ENCODE data around the gene MYOF.

Gene MYOF

GRCh38 chr10:93435621-93436397 is 46.3 kb downstream of the MYOF start:
- Histone ChIP-seq H2BK5ac (ENCODE audit: low read depth, low read length, poor library complexity) (peak overlapping the region; percentile 82), H3K14ac (ENCODE audit: low read length) (peak overlapping the region; percentile 81), H3K27me3 (ENCODE audit: insufficient read depth, low read length) (no peaks in the 10 kb centered on the region), H2AK5ac (ENCODE audit: low read length) (no peak overlapping the region), H3K36me3 (ENCODE audit: control insufficient read depth in 1 of 2, insufficient read depth in 2 of 2, low read length in 2 of 2) (peaks cover 3 to 5% of the 10 kb centered on the region in 2 experiments), H3K27ac (ENCODE audit: low read depth, low read length) (peak overlapping the region; percentile 67), H2AFZ (ENCODE audit: insufficient read depth, low read length, poor library complexity) (no peak overlapping the region), H2BK120ac (ENCODE audit: insufficient read depth, low read length, poor library complexity) (peak overlapping the region; percentile 64), H4K91ac (ENCODE audit: low read depth, low read length) (peak overlapping the region; percentile 93), H4K8ac (ENCODE audit: low read depth, low read length) (peak overlapping the region; percentile 68), H4K12ac (ENCODE audit: low read depth, low read length) (no peak overlapping the region), H3K23ac (ENCODE audit: low read length) (no peak overlapping the region), H3K4me2 (ENCODE audit: low read length) (no peak overlapping the region), H3K18ac (ENCODE audit: low read length) (peak overlapping the region; percentile 92), H3K4me1 (ENCODE audit: control insufficient read depth in 1 of 2, insufficient read depth in 2 of 2, low read length in 2 of 2) (peaks cover 20 to 26% of the 10 kb centered on the region in 2 experiments), H3K4me3 (ENCODE audit: low read depth, low read length) (no peak overlapping the region), H3K9me3 (ENCODE audit: insufficient read depth, low read depth, low read length) (no peaks in the 10 kb centered on the region), H3K9ac (ENCODE audit: low read length) (no peak overlapping the region), H2BK12ac (ENCODE audit: low read length) (peak overlapping the region; percentile 90), H3K79me2 (ENCODE audit: control insufficient read depth, insufficient read depth, low read length, poor library complexity) (peaks cover 8% of the 10 kb centered on the region), H3K4ac (ENCODE audit: low read depth, low read length) (peak overlapping the region; percentile 24), H3K79me1 (ENCODE audit: low read length) (peaks cover 24% of the 10 kb centered on the region)
- DNase-seq, result peak in 1 of 2 donors; percentile 37
- no CpG with 5 or more reads among the region's 5 CpGs for WGBS (ENCODE audit: extremely low coverage, insufficient coverage, insufficient read length)

GRCh38 chr10:93434991-93435491 is 47.1 kb downstream of the MYOF start:
- peak in 1 of 2 donors; percentile 79 for DNase-seq
- Histone ChIP-seq H3K23ac (ENCODE audit: low read length) (no peak overlapping the region), H4K12ac (ENCODE audit: low read depth, low read length) (no peak overlapping the region), H3K4me1 (ENCODE audit: control insufficient read depth in 1 of 2, insufficient read depth in 2 of 2, low read length in 2 of 2) (peaks cover 20 to 25% of the 10 kb centered on the region in 2 experiments), H4K91ac (ENCODE audit: low read depth, low read length) (peak overlapping the region; percentile 13), H2AFZ (ENCODE audit: insufficient read depth, low read length, poor library complexity) (no peak overlapping the region), H3K4ac (ENCODE audit: low read depth, low read length) (no peak overlapping the region), H3K36me3 (ENCODE audit: control insufficient read depth in 1 of 2, insufficient read depth in 2 of 2, low read length in 2 of 2) (peaks cover 4 to 7% of the 10 kb centered on the region in 2 experiments), H3K18ac (ENCODE audit: low read length) (no peak overlapping the region), H2AK5ac (ENCODE audit: low read length) (no peak overlapping the region), H3K14ac (ENCODE audit: low read length) (no peak overlapping the region), H4K8ac (ENCODE audit: low read depth, low read length) (no peak overlapping the region), H3K9ac (ENCODE audit: low read length) (no peak overlapping the region), H2BK120ac (ENCODE audit: insufficient read depth, low read length, poor library complexity) (peak overlapping the region; percentile 1), H3K27me3 (ENCODE audit: insufficient read depth, low read length) (no peaks in the 10 kb centered on the region), H3K79me2 (ENCODE audit: control insufficient read depth, insufficient read depth, low read length, poor library complexity) (peaks cover 8% of the 10 kb centered on the region), H3K27ac (ENCODE audit: low read depth, low read length) (no peak overlapping the region), H3K79me1 (ENCODE audit: low read length) (peaks cover 24% of the 10 kb centered on the region), H2BK12ac (ENCODE audit: low read length) (peak overlapping the region; percentile 37), H3K4me3 (ENCODE audit: low read depth, low read length) (no peak overlapping the region), H3K4me2 (ENCODE audit: low read length) (no peak overlapping the region), H3K9me3 (ENCODE audit: insufficient read depth, low read depth, low read length) (no peaks in the 10 kb centered on the region), H2BK5ac (ENCODE audit: low read depth, low read length, poor library complexity) (no peak overlapping the region)
- WGBS (ENCODE audit: extremely low coverage, insufficient coverage, insufficient read length), result no CpG with 5 or more reads among the region's 6 CpGs

GRCh38 chr10:93431361-93431760 is 50.8 kb downstream of the MYOF start:
- Histone ChIP-seq H4K8ac (ENCODE audit: low read depth, low read length) (no peak overlapping the region), H2BK12ac (ENCODE audit: low read length) (no peak overlapping the region), H3K4me2 (ENCODE audit: low read length) (no peak overlapping the region), H3K14ac (ENCODE audit: low read length) (no peak overlapping the region), H3K9me3 (ENCODE audit: insufficient read depth, low read depth, low read length) (no peaks in the 10 kb centered on the region), H2BK120ac (ENCODE audit: insufficient read depth, low read length, poor library complexity) (no peak overlapping the region), H3K36me3 (ENCODE audit: control insufficient read depth in 1 of 2, insufficient read depth in 2 of 2, low read length in 2 of 2) (peaks cover 8 to 11% of the 10 kb centered on the region in 2 experiments), H3K79me2 (ENCODE audit: control insufficient read depth, insufficient read depth, low read length, poor library complexity) (no peaks in the 10 kb centered on the region), H2BK5ac (ENCODE audit: low read depth, low read length, poor library complexity) (no peak overlapping the region), H3K27ac (ENCODE audit: low read depth, low read length) (no peak overlapping the region), H3K4me3 (ENCODE audit: low read depth, low read length) (no peak overlapping the region), H2AK5ac (ENCODE audit: low read length) (no peak overlapping the region), H3K79me1 (ENCODE audit: low read length) (peaks cover 3% of the 10 kb centered on the region), H3K18ac (ENCODE audit: low read length) (no peak overlapping the region), H3K9ac (ENCODE audit: low read length) (no peak overlapping the region), H3K27me3 (ENCODE audit: insufficient read depth, low read length) (no peaks in the 10 kb centered on the region), H3K23ac (ENCODE audit: low read length) (no peak overlapping the region), H3K4ac (ENCODE audit: low read depth, low read length) (no peak overlapping the region), H4K91ac (ENCODE audit: low read depth, low read length) (no peak overlapping the region), H3K4me1 (ENCODE audit: control insufficient read depth in 1 of 2, insufficient read depth in 2 of 2, low read length in 2 of 2) (peaks cover 2 to 5% of the 10 kb centered on the region in 2 experiments), H2AFZ (ENCODE audit: insufficient read depth, low read length, poor library complexity) (no peak overlapping the region), H4K12ac (ENCODE audit: low read depth, low read length) (no peak overlapping the region)
- no CpG with 5 or more reads among the region's 4 CpGs for WGBS (ENCODE audit: extremely low coverage, insufficient coverage, insufficient read length)
- DNase-seq, result no peak

- Histone ChIP-seq H2BK5ac (ENCODE audit: low read depth, low read length, poor library complexity) (peak overlapping the region; percentile 4), H4K12ac (ENCODE audit: low read depth, low read length) (no peak overlapping the region), H4K91ac (ENCODE audit: low read depth, low read length) (no peak overlapping the region), H3K4ac (ENCODE audit: low read depth, low read length) (no peak overlapping the region), H3K27ac (ENCODE audit: low read depth, low read length) (no peak overlapping the region), H4K8ac (ENCODE audit: low read depth, low read length) (no peak overlapping the region), H3K23ac (ENCODE audit: low read length) (no peak overlapping the region), H2AK5ac (ENCODE audit: low read length) (no peak overlapping the region), H3K14ac (ENCODE audit: low read length) (no peak overlapping the region), H3K4me2 (ENCODE audit: low read length) (no peak overlapping the region), H3K79me2 (ENCODE audit: control insufficient read depth, insufficient read depth, low read length, poor library complexity) (no peaks in the 10 kb centered on the region), H2BK120ac (ENCODE audit: insufficient read depth, low read length, poor library complexity) (no peak overlapping the region), H2AFZ (ENCODE audit: insufficient read depth, low read length, poor library complexity) (no peak overlapping the region), H3K9ac (ENCODE audit: low read length) (no peak overlapping the region), H3K27me3 (ENCODE audit: insufficient read depth, low read length) (no peaks in the 10 kb centered on the region), H3K18ac (ENCODE audit: low read length) (peak overlapping the region; percentile 5), H3K9me3 (ENCODE audit: insufficient read depth, low read depth, low read length) (no peaks in the 10 kb centered on the region), H3K4me3 (ENCODE audit: low read depth, low read length) (no peak overlapping the region), H3K4me1 (ENCODE audit: control insufficient read depth in 1 of 2, insufficient read depth in 2 of 2, low read length in 2 of 2) (peaks cover 3 to 11% of the 10 kb centered on the region in 2 experiments), H3K79me1 (ENCODE audit: low read length) (peaks cover 5% of the 10 kb centered on the region), H2BK12ac (ENCODE audit: low read length) (no peak overlapping the region), H3K36me3 (ENCODE audit: control insufficient read depth in 1 of 2, insufficient read depth in 2 of 2, low read length in 2 of 2) (peaks cover 21 to 26% of the 10 kb centered on the region in 2 experiments)
- no CpG with 5 or more reads among the region's 6 CpGs for WGBS (ENCODE audit: extremely low coverage, insufficient coverage, insufficient read length)
- DNase-seq, result no peak
Measured at GRCh38 chr10:93425861-93426260, 56.3 kb downstream of the MYOF start.

All from trophoblast cell (in vitro differentiated cells and primary cell).